Mucosa of stomach (tissue), 1 donor: ENCODE measurements around the gene SLIT3.

Experiments
- H3K27me3 ChIP-seq: one replicate; pipeline ENCODE4 v1.7.0; 2013; ENCODE audit warnings: mild to moderate bottlenecking, low read length; ENCODE audit not compliant: control insufficient read depth, insufficient read depth
- H3K36me3 ChIP-seq: one replicate; pipeline ENCODE4 v1.7.0; 2013; ENCODE audit warnings: low read length; ENCODE audit not compliant: control insufficient read depth, insufficient read depth
- H3K4me1 ChIP-seq: one replicate; pipeline ENCODE4 v1.7.0; 2013; ENCODE audit warnings: mild to moderate bottlenecking, low read length; ENCODE audit not compliant: control insufficient read depth, insufficient read depth
- H3K4me3 ChIP-seq: one replicate; pipeline ENCODE4 v1.7.0; 2013; ENCODE audit warnings: low read length
- H3K9ac ChIP-seq: one replicate; pipeline ENCODE4 v1.7.0; 2013; ENCODE audit warnings: mild to moderate bottlenecking, low read length, moderate library complexity
- H3K9me3 ChIP-seq: one replicate; pipeline ENCODE4 v1.7.0; 2013; ENCODE audit warnings: mild to moderate bottlenecking, low read length, moderate library complexity; ENCODE audit not compliant: control insufficient read depth
- donor health status: Pancreatic carcinoma.

The SLIT3 gene

DNA sequence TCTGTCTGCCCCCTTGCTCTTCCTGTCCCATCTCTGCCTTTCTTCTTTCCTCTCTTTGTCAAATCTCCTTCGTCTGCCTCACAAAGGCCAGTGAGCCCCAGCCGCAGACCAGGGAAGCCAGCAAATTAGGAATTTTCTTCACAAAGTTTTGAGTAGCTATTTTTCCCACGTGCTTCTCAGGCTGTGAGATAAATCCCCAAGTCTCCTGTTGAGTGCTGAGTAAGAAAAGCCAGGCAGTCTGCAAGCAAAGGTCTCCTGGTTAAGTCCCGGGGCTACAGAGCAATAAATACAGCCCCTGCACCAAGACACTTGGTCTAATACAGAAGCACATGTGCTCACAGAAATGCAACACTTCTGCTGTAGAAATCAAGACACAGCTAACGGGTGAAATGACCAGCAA, 284.9 kb downstream of the SLIT3 start:
- H3K4me3 ChIP-seq = no peak overlapping the region
- H3K9ac ChIP-seq = no peak overlapping the region
- H3K9me3 ChIP-seq = no peaks in the 10 kb centered on the region
- H3K36me3 ChIP-seq = no peaks in the 10 kb centered on the region
- peaks cover 8% of the 10 kb centered on the region for H3K4me1 ChIP-seq
- H3K27me3 ChIP-seq = no peaks in the 10 kb centered on the region

DNA sequence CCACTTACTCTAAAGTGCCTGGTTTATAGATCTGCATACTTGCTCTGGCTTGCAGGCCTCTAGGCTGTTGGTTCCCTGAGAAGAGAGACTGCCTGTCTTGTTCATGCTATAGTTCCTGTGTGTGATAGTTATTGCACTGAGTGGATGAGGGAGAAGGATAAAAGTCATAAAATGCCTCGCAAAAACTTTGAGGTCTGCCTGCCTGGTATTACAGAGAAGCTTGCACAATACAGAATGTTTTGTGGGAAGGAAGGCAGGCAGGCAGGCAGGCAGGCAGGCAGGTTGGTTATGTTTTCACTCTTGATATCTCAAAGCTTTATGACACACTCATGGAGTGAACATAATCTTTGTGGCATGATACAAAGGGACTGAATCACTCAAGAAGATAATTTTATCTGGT, 287.1 kb downstream of the SLIT3 start:
- H3K4me1 ChIP-seq = peaks cover 8% of the 10 kb centered on the region
- H3K9ac ChIP-seq = no peak overlapping the region
- H3K27me3 ChIP-seq = no peaks in the 10 kb centered on the region
- no peaks in the 10 kb centered on the region for H3K36me3 ChIP-seq
- no peak overlapping the region for H3K4me3 ChIP-seq
- H3K9me3 ChIP-seq = no peaks in the 10 kb centered on the region

DNA sequence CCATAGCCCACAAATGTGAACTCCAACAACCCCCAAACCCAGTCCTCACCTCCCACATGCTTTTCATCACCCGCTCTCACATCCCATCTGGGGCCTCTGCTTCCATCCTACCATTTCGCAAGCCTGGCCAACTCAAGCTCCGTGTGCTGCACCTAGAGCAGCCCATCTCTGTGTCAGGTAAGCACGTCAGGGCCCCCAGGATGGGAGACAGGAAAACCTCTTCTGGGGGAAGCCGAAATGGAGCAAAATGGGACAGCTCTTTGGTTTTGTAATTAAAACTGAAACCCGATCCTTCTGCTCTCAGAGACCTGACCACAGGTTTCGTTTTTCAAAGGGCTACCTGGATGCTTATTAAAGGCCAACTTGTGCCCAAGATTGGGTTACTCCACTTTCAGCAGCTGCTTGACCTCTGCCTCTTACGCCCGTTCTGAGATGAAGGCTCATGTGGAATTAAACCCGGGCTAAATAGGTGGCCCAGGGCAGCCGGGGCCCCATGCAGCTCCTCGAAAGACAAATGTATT, 287.7 kb downstream of the SLIT3 start:
- H3K27me3 ChIP-seq = no peaks in the 10 kb centered on the region
- H3K36me3 ChIP-seq = no peaks in the 10 kb centered on the region
- peaks cover 8% of the 10 kb centered on the region for H3K4me1 ChIP-seq
- H3K9ac ChIP-seq = no peak overlapping the region
- no peaks in the 10 kb centered on the region for H3K9me3 ChIP-seq
- H3K4me3 ChIP-seq = no peak overlapping the region

DNA sequence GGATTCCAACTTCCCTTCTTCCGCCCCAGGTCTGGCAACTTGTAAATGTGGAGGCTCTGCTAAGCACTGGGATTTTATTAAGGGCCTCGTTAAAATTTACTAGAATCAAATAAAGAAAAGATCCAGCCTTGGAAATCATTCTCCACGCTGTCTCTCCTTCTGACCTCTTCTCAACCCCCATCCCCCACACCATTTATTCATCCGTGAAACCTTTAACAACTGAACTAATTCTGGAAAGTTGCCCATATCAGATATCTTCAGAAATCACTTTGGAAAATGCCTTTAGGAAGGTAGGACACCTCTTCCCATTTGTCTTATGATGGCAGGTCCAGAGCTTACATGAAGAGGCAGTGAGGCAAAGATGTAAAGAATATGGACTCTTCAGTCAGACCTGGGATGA, 288.5 kb downstream of the SLIT3 start:
- Histone ChIP-seq H3K4me3 (no peak overlapping the region), H3K9ac (no peak overlapping the region), H3K27me3 (no peaks in the 10 kb centered on the region), H3K9me3 (no peaks in the 10 kb centered on the region), H3K36me3 (no peaks in the 10 kb centered on the region), H3K4me1 (peaks cover 8% of the 10 kb centered on the region)

DNA sequence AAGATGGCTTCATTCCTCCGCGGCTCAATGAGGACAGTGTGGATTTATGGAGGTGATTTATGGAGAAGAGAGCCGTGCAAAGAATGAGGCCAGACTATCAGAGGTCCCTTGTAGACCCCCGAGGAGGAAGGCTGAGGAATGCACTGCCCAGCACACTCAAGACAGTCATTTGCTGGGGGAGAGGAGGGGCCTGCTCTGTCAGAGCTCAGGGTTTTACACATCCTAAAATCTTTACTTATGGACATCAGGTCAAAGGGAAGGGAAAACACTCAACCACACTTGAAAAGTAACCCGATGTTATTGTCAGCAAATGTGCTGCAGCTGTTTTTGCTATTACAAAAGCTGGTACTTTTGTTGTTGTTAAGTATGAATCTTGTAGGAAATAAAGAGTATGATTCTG, 289.5 kb downstream of the SLIT3 start:
- Histone ChIP-seq H3K9ac (no peak overlapping the region), H3K4me3 (no peak overlapping the region), H3K4me1 (peaks cover 8% of the 10 kb centered on the region), H3K9me3 (no peaks in the 10 kb centered on the region), H3K27me3 (no peaks in the 10 kb centered on the region), H3K36me3 (no peaks in the 10 kb centered on the region)

DNA sequence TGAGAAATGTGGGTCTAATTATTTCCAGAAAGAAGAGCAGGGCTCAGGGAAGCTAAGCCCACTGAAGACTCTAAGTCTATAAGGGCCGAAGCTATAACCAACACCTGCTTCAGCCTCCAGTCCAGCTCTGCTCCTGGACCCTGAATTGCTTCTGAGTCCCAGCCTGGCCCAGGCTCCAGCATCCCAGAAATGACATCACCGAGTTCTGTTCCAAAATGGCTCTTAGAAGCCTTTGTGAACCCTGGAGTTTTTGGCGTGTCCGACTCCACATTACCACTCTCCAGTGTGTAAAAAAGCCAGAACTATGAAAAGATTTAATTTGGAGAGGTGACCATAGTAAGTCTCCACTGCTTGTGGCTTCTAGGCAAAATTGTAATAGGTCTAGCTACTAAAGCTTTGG, 289.9 kb downstream of the SLIT3 start:
- Histone ChIP-seq H3K9ac (no peak overlapping the region), H3K36me3 (no peaks in the 10 kb centered on the region), H3K4me3 (no peak overlapping the region), H3K9me3 (no peaks in the 10 kb centered on the region), H3K27me3 (no peaks in the 10 kb centered on the region), H3K4me1 (peaks cover 8% of the 10 kb centered on the region)

DNA sequence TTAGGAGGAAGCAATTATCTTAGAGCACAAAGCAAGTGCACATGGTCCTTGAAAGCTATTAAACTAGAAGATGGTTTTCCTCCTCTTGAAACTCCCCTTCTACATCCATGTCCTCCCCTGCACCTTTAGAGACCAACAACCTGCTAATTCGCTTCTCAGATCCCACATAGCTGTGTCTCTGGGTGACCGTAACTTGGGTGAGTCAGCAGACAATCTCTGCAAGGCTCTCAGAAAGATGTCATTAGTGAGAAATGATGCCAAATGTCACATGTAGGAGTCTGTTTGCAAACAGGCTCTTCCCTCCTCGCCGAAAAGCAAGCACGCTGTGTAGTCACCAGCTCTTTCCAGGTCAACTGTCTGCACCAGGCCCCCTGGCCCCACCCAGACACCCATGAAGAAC, 291.8 kb downstream of the SLIT3 start:
- no peaks in the 10 kb centered on the region for H3K27me3 ChIP-seq
- no peak overlapping the region for H3K4me3 ChIP-seq
- peaks cover 5% of the 10 kb centered on the region for H3K4me1 ChIP-seq
- no peaks in the 10 kb centered on the region for H3K36me3 ChIP-seq
- no peak overlapping the region for H3K9ac ChIP-seq
- no peaks in the 10 kb centered on the region for H3K9me3 ChIP-seq

DNA sequence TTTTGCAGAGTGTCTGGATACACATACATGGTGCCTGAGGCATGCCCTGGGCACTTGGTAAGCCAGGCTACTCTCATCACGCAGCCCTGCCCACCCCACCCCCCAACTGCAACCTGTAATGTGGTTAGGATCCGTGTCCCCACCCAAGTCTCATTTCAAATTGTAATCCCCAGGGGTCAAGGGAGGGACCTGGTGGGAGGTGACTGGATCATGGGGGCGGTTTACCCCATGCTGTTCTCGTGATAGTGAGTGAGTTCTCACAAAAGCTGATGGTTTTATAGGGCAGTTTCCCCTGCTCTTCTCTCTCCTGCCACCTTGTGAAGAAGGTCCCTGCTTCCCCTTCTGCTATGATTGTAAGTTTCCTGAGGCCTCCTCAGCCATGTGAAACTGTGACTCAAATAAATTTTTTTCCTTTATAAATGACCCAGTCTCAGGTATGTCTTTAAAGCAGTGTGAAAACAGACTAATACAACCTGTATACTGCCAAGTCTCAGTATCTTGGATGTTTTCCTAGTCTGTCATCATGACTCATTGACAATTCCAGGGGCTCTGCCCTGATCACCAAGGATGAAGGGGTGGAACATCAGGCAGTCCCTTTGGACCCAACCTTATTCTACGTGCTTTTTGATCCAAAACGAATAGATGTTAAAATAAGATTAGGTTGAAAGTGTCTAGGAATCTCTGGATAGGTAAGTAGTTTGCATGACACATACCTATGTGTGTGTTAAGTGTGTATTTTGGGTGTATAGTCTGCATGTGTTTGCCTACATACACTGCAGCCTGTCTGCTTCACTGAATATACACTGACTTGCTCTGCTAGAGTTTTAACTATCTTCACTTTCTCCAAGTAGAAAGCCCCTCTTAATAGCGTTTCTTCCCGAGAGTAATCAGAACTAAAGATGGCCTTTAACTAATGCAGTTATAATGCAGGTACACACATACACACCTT, 293.8 kb downstream of the SLIT3 start:
- Histone ChIP-seq H3K27me3 (no peaks in the 10 kb centered on the region), H3K9ac (no peak overlapping the region), H3K36me3 (no peaks in the 10 kb centered on the region), H3K9me3 (no peaks in the 10 kb centered on the region), H3K4me3 (no peak overlapping the region), H3K4me1 (no peaks in the 10 kb centered on the region)

DNA sequence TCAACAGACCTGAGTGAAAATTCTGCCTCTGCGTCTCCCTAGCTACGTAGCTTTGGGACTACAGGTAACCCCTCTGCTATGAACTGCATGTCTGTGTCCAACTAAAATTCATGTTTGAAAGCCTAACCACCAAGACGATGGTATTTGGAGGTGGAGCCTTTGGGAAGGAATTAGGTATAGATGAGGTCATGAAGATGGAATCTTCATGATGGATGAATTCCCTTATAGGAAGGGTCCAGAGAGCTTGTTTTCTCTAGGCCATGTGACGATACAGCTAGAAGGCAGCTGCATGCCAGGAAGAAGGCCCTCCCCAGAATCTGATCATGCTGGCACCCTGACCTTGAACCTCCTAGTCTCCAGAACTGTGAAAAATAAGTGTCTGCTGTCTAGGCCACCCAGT, 296.4 kb downstream of the SLIT3 start:
- no peaks in the 10 kb centered on the region for H3K9me3 ChIP-seq
- no peaks in the 10 kb centered on the region for H3K36me3 ChIP-seq
- no peak overlapping the region for H3K4me3 ChIP-seq
- H3K27me3 ChIP-seq = no peaks in the 10 kb centered on the region
- no peak overlapping the region for H3K9ac ChIP-seq
- H3K4me1 ChIP-seq = no peaks in the 10 kb centered on the region

DNA sequence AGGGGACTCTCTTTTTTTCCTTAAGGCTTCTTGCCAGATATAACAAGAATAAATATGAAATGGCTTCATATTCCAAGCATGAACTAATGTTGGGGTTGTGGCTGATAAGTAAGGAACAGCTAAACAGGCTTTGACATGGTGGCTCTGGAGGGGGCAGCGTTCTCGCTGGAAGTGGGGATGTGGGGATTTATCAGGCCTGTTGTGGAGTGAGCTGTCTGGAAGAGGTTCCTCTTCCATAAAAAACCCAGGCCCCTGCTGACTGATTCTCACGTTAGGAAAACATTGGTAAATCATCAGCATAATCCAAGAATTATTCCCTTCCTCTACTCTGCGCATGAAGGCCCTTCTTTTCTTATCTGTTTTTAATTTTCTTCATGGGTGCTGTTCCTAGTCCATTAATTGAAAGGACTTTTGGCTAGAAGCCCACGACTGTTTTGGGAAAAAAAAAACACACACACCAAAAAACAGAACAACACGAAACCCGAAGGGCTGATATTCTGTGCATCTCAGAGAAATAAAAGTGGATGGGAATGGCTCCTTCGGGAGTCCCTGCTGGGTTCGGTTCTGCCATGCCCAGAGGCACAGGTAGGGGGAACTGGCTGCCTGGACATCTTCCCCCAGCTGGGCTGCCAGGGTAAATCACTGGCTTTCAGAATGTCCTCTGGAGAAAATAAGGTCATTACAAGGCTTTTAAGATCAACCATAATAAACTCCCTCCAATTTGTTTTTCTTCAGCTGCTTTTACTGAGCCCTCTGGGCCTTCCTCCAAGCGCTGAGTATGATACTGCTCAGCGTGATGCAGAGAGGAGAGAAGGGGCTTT, 297.0 kb downstream of the SLIT3 start:
- Histone ChIP-seq H3K9ac (no peak overlapping the region), H3K4me3 (no peak overlapping the region), H3K9me3 (no peaks in the 10 kb centered on the region), H3K36me3 (no peaks in the 10 kb centered on the region), H3K27me3 (peaks cover 3% of the 10 kb centered on the region), H3K4me1 (no peaks in the 10 kb centered on the region)

DNA sequence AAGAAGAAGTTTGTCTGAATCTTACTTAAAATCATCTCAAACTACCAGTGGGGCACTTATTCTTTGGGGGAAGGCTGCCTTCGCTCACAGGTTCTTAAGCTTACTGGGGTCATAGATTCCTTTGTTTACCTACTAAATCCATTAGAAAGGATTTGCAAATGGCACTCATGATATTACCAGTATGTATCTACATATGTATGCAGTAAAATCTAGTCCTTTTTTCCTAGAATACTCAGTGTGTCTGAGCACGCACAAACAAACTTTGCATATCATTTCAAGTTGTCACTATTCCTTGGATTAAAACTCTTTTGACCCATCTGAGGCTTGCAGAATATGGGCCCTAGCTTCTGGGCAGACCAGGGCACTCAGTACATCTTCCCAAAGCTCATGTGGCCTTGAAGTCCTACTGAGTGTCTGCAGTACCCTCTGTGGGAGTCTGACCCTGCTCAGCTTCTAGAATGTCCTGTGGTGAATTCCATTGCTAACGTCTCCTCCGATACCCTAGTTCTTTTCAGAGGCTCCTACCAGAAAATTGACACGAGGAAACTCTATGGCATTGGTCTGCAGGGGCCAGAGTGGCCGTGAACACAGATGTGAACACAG, 297.9 kb downstream of the SLIT3 start:
- no peak overlapping the region for H3K9ac ChIP-seq
- no peak overlapping the region for H3K4me3 ChIP-seq
- no peaks in the 10 kb centered on the region for H3K9me3 ChIP-seq
- no peaks in the 10 kb centered on the region for H3K36me3 ChIP-seq
- peaks cover 3% of the 10 kb centered on the region for H3K27me3 ChIP-seq
- H3K4me1 ChIP-seq = no peaks in the 10 kb centered on the region

DNA sequence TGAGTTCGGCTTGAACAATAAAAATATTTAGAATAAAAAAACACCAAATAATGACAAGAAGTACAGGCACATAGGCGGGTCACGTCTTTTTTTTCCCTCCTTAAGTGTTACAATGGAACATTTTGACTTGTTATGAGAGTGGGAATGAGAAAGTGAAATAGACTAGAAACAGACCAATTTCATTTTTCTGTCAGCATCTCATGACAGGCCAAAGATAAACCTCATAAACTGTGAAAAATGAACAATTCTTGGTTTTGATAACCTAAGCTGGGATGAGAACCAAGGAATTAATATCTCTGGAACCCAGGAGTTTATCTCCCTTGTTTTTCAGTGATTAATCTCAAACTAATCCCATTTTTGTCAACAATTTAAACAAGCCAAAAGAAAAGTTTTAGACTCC, 299.5 kb downstream of the SLIT3 start:
- H3K36me3 ChIP-seq = no peaks in the 10 kb centered on the region
- H3K4me3 ChIP-seq = no peak overlapping the region
- H3K9me3 ChIP-seq = no peaks in the 10 kb centered on the region
- H3K27me3 ChIP-seq = peaks cover 3% of the 10 kb centered on the region
- H3K9ac ChIP-seq = no peak overlapping the region
- H3K4me1 ChIP-seq = no peaks in the 10 kb centered on the region
